Fibroblast of gingiva (primary cell): ENCODE results near the gene PDCD1LG2.
"Not testable (repeated sequence)": the region's sequence is repeated elsewhere in the genome, so short reads cannot be mapped to it uniquely, and the experiment has no call there.

Experiments used
- DNase-seq: peaks from one replicate; pipeline ENCODE4 v3.0.0-alpha.2; 2011; ENCODE audit warnings: low read depth

Gene PDCD1LG2

DNA sequence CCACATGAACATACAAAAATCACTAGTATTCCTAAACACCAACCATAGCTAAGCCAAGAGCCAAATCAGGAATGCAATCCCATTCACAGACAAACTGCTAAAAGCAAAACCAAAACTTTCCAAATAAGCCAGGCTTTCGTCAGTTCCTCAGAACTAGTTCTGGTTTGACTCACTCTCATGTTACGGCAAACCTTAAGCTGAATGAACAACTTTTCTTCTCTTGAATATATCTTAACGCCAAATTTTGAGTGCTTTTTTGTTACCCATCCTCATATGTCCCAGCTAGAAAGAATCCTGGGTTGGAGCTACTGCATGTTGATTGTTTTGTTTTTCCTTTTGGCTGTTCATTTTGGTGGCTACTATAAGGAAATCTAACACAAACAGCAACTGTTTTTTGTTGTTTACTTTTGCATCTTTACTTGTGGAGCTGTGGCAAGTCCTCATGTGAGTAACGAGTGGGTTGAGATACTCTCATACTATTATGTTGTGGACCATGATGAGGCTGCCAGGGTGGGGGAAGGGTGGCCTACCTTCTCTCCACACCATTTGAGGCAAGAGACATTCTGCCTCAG is at the start of gene PDCD1LG2:
PDCD1LG2 (plus strand) TSS at position 172 of the 572 bp plus-strand sequence. CDS start 12,016 bp downstream, outside the sequence.
- peak; percentile 60 for DNase-seq

DNA sequence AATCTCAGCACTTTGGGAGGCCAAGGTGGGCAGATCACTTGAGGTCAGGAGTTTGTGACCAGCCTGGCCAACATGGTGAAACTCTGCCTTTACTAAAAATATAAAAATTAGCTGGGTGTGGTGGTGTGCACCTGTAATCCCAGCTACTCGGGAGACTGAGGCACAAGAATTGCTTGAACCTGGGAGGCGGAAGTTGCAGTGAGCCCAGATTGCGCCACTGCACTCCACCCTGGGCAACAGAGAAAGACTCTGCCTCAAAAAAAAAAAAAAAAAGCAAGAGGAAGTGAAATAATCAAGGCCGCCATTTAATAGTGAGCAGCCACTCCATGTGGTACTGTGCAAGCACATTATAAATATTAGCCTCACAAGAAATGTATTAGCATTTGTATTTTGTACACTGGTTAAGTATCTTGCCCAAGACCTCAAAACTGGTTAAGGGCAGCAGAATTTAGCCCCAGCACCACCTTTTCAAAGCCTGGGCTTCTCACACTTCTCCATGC is 45.5 kb upstream of the PDCD1LG2 start:
- DNase-seq: not testable (repeated sequence)

DNA sequence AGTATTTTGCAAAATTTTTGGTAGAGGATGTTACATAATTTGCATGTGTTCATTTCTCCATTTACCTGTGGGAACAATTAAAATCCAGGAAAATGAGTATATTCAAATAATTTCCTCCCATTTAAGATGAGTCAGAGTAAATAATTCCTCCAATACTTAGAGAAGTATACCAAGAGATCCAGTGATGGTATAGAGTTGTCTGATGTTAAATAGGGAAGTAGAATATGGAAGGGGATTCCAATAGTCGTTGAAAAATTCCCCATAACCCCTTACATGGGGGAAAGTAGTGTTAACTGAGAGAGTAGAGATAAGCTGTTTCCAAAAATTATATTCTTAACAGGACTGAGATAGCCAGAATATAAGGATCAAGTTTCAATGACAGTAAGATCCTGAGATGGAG is 44.3 kb upstream of the PDCD1LG2 start:
- no peak for DNase-seq

DNA sequence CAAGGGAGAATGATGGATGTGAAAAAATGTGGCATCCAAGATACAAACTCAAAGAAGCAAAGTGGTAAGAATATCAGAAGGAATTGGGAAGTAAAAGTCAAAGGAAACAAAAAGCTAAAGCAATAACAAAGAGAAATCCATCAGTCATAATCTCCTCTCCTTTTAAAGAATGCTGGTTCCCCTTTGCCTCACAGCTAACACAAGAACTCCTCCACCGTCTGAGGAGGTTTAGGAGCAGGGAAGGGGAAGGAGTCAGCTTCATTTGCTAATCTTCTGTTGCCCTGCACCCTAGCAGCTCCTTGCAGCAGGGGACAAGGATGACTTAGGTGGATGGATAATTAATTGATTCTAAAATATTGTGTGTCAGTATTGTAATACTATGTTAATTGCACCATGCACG is 43.6 kb upstream of the PDCD1LG2 start:
- DNase-seq: no peak

DNA sequence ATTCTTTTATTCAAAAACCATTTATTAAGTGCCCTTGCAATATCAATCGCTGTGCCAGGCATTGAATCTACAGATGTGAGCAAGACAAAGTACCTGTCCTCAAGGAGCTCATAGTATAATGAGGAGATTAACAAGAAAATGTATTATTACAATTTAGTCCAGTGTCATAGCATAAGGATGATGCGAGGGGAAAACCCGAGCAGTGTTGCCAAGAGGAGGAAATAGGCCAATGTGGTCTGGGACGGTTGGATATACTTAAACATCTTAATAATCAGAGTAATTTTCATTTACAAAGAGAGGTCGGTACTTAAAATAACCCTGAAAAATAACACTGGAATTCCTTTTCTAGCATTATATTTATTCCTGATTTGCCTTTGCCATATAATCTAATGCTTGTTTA is 41.5 kb upstream of the PDCD1LG2 start:
- no peak for DNase-seq

DNA sequence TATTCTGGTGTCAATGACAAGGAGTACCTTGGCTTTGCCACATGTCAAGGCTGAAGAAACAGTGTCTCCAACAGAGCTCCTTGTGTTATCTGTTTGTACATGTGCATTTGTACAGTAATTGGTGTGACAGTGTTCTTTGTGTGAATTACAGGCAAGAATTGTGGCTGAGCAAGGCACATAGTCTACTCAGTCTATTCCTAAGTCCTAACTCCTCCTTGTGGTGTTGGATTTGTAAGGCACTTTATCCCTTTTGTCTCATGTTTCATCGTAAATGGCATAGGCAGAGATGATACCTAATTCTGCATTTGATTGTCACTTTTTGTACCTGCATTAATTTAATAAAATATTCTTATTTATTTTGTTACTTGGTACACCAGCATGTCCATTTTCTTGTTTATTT is 40.2 kb upstream of the PDCD1LG2 start:
- DNase-seq: no peak

DNA sequence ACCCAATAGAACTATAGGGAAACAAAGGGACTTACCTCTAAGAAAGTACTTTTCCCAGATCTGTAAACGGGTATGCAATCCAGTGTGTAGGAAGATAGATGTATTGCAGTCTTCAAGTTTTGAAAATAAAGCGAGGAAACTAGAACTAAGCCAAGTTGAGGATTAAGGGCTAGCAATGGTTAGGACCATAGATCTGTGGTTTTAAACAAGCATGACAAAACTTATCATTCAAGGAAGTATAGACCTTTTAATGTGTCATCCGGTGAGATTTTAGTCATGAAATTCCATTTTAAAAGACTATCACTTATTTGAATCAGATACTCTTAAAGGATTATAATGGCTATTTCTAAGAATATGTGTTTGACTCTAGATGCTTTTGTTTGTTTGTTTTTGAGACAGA is 39.5 kb upstream of the PDCD1LG2 start:
- DNase-seq: no peak

DNA sequence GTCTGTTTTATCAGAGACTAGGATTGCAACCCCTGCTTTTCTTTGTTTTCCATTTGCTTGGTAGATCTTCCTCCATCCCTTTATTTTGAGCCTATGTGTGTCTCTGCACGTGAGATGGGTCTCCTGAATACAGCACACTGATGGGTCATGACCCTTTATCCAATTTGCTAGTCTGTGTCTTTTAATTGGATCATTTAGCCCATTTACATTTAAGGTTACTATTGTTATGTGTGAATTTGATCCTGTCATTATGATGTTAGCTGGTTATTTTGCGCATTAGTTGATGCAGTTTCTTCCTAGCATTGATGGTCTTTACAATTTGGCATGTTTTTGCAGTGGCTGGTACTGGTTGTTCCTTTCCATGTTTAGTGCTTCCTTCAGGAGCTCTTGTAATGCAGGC is 34.7 kb upstream of the PDCD1LG2 start:
- DNase-seq: not testable (repeated sequence)

DNA sequence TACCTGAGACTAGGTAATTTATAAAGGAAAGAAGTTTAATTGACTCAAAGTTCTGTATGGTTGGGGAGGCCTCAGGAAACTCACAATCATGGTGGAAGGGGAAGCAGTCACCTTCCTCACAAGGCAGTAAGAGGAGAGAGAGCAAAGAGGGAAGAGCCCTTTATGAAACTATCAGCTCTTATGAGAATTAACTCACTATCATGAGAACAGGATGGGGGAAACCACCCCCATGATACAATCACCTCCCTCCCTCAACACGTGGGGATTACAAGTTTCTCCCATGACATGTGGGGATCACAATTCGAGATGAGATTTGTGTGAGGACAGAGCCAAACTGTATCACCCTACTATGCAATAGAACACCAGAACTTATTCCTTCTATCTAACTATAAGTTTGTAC is 32.1 kb upstream of the PDCD1LG2 start:
- DNase-seq: no peak

DNA sequence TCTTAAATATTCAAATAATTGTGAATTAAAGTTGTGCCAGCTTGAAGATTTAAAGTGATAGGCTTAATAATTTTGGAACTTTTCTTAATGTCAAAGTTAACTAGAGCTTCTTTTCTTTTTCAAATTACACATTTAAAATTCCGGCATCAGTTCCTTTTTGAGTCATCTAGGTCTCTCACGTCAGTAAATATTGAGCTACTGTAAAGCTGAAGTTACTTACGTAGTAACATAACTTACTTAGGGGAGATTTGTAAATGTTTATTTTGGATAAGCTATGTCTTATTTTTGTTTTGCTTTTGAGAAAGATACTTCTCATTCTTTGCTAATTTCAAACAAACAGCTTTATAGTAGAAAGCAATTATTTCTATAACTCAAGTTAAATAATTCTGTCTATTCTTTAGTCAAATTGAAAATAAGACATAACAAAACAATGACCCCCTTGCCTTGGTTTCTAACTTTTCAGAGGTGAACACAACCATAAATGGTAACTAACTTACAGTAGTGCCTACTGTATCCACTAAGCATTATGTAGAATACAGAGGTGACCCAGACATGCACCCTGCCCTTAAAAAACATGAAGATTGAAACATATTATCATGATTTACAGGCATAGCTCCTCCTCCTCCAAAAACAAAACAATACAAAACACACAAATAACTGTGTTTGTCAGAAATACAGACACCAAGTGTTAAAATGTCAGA is 30.2 kb upstream of the PDCD1LG2 start:
- no peak for DNase-seq

DNA sequence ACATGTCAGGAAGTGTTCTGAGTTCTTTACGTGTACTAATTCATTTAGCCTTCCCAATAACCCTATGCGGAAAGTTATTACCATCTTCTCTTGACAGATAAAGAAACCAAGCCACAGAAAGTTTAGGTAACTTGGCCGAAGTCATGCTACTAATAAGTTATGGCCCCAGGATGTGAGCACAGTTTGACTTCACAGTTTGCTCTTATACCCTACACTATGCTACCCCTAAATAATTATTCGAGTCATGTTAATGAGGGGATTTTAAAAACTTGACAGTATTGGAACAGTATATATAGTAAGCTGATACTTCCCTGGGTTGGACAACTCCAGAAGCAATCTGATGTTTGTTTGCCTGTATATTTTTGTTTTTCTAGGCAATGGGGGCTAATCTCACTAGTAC is 29.4 kb upstream of the PDCD1LG2 start:
- no peak for DNase-seq

DNA sequence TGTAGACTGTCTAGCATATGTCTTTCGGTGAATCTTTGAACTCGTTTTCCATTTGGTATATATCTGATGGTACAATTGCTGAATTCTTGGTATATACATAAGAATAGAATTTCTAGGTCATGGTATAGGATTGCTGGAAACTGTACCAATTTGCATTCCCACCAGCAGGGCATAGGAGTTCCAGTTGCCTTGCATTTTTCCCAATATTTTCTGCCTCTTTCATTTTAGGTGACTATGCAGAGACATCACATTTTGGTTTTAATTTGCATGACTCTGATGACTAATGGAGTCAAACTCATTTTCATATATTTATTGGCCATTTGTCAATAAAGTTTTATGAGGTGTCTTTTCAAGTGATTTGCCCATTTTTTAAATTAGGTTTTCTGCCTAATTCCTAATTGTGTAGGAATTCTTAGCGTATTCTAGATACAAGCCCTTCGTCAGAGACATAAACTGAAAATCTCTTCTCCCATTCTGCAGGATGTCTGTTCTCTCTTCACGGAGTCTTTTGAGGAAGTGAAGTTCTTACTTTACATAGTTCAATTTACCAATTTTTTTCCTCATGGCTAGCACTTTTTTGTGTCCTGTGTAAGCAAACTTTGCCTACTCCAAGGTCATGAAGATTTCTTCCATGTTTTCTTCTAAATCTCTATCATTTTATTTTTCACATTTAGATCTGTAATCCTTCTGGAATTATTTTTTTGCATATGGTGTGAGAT is 28.9 kb upstream of the PDCD1LG2 start:
- DNase-seq: no peak

DNA sequence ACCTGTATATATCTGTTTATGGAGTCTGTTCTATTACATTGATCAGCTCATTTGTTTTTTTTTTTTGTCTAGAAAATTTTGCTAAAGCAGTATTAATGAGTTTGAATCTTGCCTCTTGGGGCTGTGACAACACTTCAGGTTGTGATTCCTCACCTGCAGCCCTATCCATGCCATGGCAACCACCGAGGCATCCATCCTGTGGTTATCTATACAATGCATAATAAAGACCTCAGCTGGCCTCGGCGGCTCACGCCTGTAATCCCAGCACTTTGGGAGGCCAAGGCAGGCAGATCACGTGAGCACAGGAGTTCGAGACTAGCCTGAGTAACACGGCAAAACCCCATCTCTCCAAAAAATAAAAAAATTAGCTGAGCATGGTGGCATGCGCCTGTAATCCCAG is 28.1 kb upstream of the PDCD1LG2 start:
- no peak for DNase-seq

DNA sequence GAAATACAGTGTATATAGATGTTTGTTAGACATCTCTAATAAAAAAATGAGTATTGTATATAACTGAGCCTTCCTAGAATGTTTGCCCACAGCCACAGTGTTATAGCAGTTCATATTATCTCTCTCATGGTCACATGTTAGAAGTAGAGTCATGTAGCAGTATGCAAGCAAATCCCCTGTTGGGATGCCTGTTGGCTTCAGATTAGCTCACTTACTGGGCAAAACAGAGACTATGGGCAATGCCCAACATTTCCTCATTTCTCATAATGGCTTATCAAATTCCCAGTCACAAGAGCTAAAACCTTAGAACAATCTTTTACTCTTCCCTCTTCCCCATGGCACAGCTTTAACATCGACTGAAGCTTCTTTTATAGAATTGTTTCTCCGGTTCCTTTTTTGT is 27.0 kb upstream of the PDCD1LG2 start:
- DNase-seq: no peak

DNA sequence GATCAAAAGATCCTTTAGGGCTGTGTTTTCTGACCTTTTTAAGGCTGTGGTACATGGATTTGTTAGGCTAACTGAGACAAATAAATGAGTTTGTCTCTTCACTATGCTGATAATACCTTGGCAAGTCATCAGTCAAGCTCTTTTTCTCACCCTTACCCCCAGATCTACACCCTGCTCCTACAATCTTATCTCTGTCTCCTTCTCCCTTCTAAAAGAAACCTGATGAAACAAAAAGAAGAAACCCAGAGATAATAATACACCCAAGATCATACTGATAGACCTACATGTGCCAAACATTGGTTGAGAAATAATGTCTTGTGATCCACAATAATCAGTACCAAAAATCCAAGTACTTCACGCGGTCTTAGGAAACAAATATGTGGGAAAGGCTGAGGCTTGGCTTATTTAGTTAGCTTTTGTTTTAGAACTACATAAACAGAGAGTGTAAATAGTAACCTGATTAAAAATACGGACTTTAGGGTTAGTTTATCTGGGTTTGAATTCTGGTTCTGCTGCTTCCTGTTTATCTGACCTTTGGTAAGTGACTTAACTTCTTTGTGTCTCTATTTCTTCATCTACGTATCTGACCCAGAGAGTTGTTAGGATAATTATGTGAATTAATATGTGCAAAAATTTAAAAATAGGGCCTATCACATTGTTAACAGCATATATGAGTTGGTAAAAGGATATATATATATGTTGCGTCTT is 24.8 kb upstream of the PDCD1LG2 start:
- peak; percentile 24 for DNase-seq

DNA sequence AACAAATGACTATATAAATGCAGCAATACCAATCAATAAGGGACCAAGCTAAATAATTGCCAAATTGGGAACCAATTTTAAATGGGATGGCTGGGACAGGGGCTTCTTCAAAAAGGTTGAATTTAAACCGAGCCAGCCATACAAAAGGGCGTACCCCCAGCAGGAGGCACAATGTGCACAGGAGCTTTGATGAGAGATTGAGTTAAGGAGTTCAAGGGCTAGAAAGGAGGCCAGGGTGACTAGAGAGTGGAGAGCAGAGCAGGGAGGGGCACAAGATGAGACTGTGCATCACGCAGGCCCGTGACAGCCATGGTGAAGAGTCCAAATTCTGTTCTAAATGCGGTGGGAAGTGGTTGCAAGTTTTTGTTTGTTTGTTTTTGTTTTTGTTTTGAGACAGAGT is 23.3 kb upstream of the PDCD1LG2 start:
- DNase-seq: no peak

DNA sequence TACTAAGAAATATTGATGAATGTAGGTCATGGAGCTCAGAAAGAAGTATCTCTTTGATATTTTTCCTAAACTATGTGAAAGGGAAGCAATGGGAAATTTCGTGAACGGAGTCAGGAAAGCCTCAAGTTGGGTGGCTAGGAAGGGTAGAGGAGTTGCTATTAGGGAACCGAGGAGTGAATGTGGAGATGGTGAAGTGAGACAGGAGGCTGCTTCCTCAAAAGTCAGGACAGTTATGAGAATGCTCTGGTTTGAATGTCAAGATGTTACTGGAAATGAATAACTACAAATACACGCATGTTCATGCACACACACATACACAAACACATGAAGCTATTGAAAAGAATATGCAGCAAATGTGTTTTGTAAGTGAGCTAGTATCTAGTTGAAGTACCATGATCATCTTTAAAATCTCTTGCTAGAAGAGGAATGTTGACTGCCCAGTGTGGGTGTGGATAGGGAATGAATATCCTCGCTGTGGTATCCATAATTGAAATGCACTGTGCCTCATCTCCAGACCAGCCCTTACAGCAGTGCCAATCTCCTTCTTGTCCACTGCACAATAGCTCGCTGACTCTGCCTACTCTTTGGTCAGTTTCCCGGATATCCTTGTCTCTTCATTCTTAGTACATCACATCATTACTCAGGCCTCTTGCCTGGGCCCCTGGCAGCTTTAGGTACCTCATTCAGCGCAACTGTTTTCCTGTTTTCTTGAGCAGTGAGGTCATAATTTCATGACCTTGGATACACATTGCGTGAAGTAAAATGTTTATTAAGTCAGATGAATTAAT is 21.9 kb upstream of the PDCD1LG2 start:
- DNase-seq: no peak

DNA sequence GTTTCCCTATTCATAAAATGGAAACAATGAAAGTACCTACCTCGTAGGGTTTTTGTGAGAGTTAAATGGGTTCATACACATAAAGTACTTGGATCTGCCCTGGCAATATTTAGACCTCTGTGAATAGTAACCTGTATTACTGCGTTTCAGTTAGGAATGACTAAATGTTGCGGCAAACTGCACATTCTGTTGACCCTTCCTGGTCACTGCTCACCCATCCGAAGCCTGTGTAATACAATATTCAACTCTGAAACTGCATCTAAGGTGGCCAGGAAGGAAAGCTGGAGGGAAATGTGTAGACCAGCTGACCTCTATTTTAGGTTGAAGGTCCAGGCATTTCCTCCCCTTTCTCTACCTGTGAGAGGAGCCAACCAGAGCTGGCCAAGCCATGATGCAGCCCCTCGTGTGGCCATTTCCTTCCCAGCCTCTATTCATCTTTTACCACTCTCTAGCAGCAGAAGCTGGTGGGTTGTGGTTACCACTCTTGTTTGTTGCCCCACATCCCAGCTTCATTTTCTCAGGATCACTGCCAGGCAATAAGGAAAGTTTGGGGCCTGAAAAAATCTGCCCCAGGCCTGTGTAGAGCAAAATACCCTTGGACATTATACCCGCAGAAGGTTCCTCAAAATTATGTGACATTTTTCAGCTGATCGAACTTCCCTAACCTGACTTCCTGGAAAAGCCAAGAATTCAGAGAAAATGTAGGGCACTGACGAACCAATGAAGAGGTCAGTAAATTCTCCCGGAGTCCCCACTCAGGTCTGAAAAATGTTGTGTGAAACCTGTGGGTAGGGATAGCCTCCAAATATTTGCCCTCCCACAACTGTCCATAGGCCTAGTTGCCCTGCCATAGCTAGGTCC is 20.5 kb upstream of the PDCD1LG2 start:
- no peak for DNase-seq

DNA sequence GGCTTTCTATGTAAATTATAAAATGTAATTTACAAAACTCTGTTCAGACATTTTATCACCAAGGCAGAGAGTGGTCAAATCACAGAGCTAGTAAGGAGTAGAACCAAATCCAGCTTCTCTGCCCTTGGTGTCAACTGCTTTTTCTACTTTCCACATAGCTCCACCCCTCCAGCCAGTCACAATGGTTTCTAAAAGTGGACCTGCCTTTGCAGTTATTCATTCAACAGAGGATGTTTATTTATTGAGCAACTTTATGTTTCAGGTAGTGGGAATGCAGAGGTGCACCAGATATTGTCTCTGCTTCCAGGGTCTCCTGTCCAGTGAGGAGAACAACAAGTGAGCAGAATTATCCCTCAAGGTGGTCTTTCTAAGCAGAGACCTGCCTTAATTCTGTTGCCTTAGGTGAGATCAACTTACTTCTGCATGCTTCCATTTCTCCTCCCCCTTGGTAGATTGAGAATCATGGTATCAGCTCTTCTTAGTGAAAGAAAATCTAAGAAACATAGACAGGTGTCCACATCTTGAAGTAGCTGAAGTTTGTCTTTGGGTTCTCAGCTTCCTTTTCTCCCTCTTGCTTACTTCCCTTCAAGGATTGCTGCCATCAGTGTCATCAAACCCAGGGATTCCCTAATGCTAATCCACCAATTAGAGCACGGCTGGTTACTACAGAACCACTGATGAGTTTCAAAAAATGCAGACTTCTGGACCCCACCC is 17.2 kb upstream of the PDCD1LG2 start:
- no peak for DNase-seq
